Fibroblast of villous mesenchyme (primary cell): ENCODE data around the gene ADAM10. TPM values are rescaled to one million over a fixed set of nuclear protein-coding genes. Genes with fewer than 3 reads are reported as not detected.
A peak's percentile ranks its signal among the peaks of the same experiment; 100 is the strongest.

Source experiments
- DNase-seq: peaks from one replicate; pipeline ENCODE4 v3.0.0-alpha.2; 2010; ENCODE audit warnings: low read depth
- H3K4me3 ChIP-seq: 2 replicates; pipeline ENCODE4 v1.5.1; 2011; ENCODE audit warnings: low read depth, mild to moderate bottlenecking, low read length
- total RNA-seq: library from RNA; depleted of rRNA; stranded (reverse); fragments of >200 nt; gene quantifications from 2 replicates; pipeline ENCODE4 v1.2.3, GENCODE V29; 2012
- TF ChIP-seq, protein P1 (sequence below): IDR thresholded peaks from 2 replicates; pipeline ENCODE4 v1.5.1; 2012; ENCODE audit warnings: low read depth, mild to moderate bottlenecking, low read length; ENCODE audit not compliant: insufficient read depth

Gene ADAM10
- total RNA-seq, 1 donor = 200 TPM

DNA sequence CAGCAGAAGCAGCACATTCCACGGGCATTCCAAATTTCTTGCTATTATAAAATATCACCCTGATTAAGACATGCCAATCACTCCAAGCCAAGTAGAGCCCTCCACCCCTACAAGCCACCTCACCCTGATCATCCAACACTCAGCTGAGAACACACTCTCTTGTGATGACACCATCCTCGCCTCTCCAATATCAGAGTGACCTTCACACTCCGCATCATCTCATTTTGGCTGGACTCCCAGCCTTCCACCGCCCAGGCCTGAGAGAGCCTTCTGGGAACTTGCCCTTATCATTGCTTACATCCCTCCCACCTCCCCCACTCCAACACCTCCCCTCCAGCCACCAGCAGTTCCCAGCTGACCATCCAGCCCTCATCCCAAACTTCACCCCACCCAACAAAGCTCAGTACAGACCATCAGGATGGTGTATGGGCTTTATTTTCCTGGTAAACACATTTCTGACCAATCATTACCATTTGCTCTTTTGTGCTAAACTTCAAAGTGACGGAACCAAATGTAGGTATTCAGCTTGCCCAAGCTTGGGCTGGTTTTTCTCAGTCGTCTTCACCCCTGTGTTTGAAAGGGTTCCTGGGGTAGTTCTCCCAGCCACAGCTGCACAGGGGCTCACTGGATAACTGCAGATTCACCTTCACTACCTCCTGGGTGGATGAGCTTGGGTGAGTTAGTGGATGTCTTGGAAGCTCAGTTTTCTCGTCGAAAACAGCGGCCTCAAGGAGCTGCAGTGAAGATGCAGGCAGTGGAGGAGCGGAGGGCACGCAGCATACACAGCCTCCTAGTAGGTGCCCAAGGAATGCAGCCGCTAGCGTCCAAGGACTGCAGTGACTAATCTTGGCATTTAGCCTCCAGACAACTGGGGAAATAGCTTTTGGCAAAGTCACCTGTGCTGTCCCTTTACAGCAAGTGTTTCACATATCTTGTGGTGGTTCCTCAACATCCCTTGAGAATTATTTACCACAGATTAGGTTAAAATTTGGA lies 202.6 kb downstream of the ADAM10 start:
- DNase-seq = peak; percentile 94
- H3K4me3 ChIP-seq = no peak overlapping the region

DNA sequence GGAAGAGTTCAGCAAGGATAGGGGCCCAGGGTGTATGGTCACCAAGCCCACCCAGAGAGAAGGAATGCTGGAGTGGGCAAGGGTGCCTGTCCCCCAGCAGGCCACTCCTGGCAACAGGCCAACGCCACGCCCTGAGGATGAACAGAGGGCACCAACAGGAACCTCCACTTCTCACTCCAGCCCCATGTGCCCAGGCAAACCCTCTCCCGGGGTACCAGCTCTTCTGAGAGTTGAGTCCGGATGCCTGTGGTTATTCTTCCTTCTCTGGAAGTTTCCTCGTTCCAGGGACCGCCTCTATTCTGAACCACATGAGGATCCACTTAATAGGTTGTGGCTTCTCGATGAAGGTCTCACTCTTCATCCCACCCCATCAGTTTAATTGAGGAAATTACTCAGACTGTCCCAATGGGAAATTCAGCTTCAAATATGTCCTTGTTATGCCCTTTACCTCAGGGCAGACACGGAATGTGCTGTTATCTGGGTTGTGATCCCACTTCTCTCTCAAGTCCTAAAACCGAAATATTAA lies 203.4 kb downstream of the ADAM10 start:
- peak; percentile 60 for DNase-seq
- no peak overlapping the region for H3K4me3 ChIP-seq
- TF ChIP-seq, protein P1, sequence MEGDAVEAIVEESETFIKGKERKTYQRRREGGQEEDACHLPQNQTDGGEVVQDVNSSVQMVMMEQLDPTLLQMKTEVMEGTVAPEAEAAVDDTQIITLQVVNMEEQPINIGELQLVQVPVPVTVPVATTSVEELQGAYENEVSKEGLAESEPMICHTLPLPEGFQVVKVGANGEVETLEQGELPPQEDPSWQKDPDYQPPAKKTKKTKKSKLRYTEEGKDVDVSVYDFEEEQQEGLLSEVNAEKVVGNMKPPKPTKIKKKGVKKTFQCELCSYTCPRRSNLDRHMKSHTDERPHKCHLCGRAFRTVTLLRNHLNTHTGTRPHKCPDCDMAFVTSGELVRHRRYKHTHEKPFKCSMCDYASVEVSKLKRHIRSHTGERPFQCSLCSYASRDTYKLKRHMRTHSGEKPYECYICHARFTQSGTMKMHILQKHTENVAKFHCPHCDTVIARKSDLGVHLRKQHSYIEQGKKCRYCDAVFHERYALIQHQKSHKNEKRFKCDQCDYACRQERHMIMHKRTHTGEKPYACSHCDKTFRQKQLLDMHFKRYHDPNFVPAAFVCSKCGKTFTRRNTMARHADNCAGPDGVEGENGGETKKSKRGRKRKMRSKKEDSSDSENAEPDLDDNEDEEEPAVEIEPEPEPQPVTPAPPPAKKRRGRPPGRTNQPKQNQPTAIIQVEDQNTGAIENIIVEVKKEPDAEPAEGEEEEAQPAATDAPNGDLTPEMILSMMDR = no peak

More for the DNA sequence above, 202.6 kb downstream of the ADAM10 start:
- TF ChIP-seq, protein P1 = no peak

DNA sequence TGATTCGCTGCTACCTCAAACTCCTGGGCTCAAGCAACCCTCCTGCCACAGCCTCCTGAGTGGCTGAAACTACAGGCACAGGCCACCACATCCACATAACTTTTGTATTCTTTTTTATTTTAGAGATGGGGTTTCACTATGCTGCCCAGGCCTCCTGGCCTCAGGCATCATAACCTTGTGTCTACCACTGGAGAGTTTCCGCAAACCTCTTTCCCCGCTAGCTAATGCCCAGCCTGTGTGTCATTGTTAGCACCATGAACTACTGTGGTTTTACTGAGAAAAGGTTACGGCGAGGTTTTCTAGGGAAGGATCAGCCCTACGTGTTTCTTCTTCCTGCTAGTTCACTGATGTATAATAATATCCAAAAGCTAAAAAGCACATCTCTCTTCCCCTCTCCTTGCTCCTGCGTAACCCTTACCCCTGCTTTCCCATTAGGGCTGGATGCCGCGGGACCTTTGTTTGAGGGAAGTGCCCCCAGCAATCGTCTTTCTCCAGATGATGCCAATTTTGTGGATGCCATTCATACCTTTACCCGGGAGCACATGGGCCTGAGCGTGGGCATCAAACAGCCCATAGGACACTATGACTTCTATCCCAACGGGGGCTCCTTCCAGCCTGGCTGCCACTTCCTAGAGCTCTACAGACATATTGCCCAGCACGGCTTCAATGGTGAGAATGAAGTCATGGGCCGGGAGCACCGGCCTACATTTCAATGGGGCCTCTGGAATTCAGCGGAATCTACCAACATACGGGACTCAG lies 204.0 kb downstream of the ADAM10 start:
- no peak for DNase-seq
- H3K4me3 ChIP-seq = no peak overlapping the region
- TF ChIP-seq, protein P1 = no peak

DNA sequence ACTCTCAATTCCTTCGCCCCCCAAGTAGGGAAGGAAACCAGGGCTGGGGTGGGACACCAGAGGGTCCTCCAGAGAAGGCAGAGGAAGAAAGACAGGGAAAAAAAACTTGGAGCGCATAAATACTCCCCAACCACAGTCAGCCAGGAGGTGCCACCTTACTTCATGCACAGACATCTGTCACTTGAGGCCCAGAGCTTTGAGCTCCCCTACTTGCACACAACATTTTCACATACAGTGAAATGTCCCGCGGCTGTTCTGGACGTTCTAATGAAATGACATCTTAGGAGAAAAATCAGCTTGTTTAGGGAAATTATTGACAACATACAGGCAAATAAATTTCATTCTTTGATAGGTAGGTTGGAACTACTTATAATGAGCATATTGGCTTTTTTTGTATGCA lies 204.8 kb downstream of the ADAM10 start:
- TF ChIP-seq, protein P1 = no peak
- no peak for DNase-seq
- H3K4me3 ChIP-seq = no peak overlapping the region

DNA sequence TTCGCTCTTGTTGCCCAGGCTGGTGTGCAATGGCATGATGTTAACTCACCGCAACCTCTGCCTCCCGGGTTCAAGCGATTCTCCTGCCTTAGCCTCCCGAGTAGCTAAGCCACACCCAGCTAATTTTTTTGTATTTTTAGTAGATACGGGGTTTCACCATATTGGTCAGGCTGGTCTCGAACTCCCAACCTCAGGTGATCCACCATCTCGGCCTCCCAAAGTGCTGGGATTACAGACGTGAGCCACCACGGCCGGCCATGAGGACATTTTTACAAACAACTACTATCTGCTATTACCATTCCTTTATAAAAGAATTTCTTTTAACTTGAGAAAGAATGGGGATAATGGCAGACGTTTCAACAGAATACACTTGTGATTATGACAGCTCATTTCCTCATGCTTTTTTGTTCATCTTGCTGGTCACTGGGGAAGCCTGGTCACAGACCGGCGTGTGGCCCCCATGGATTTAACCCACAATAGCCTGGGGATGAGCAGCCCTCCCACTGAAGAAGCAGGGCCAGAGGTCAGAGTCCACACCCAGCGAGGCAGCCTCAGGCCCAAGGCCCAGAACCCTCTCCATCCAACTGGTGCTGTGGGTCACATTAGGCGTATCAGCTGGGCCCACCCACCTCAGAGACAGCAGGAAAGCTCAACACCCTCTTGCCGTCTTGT lies 205.7 kb downstream of the ADAM10 start:
- no peak overlapping the region for H3K4me3 ChIP-seq
- TF ChIP-seq, protein P1 = no peak
- DNase-seq = no peak

DNA sequence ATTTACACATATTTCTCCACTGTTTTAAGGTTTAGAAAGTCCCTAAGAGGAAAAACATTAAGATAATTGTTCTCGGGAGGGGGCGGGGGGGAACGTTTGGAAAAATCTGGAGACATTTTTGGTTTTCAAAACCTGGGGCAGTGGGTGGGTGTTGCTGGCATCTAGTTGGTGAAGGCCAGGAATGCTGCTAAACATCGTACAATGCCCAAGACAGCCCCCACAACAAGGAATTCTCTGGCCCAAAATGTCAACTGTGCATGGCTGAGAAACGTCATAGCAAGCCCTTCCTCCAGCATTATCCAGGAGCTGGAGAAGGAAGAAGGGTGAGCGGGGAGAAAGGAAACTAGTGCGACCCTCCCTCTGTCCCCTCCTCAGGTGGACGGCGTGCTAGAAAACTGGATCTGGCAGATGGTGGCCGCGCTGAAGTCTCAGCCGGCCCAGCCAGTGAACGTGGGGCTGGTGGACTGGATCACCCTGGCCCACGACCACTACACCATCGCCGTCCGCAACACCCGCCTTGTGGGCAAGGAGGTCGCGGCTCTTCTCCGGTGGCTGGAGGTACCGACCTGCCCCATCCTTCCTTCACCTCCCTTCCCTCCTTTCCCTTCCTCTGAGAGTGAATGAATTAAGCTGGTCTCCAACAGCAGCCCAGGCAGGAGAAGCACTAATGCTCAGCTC lies 208.0 kb downstream of the ADAM10 start:
- TF ChIP-seq, protein P1 = no peak
- no peak for DNase-seq
- H3K4me3 ChIP-seq = no peak overlapping the region
